ENCODE measurements around the gene COPG1.

Gene COPG1

DNA sequence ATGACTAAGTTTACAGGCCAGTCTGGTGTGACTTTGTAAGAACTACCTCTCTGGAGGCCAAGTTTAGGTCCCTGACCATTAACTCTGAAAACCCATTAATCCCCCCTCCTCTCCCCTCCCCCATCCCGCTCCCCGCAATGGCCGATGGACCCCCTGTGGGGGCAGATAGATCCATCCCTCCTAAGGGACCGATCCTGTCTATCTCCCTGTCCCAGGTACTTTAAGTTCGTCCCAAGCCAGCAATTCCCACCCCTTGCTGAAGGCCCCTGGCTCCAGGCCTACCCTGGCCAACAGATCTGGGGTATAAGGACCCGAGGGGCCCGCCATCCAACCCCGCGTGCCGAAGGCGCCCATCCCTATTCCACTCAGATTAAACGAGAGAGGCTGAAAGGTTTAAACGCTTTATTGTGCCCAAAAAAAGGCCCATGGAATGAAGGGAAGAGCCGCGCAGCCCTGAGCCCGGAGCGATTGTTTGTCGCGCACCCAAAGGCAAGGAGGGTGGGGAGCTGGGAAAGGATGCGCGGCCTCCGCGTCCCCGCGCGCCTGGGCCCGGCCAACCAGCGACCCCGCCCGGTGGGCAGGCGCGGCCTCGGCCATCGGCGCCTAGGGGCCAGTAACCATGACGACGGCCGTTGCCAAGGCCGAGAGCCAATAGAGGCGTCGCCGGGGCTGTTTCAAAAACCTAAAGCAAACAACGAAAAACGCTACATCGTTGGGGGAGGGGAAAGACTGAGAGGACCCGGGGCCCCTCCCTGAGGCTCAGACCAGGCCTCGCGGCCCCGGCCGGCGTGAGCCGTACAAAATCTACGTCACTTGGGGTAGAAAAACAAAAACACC lies 65.2 kb downstream of the COPG1 start:
- DNase-seq (ENCODE audit: low spot score): peak; percentile 74

GRCh38 chr3:129315223-129315997 lies 66.0 kb downstream of the COPG1 start:
- peak; percentile 48 for DNase-seq (ENCODE audit: low spot score)

DNA sequence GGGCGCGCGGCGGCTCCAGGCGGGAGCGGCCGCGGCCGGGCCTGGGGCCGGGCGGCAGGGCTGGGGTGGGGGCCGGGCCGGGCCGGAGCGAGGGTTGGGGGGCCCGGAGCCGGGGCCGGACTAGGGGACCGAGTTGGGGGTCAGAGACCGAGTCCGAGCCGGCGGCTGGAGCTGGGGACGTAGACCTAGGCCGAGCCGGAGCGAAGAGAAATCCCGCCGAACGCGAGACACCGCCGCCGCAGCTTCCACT lies 66.5 kb downstream of the COPG1 start:
- DNase-seq (ENCODE audit: low spot score): no peak

- peak; percentile 89 for DNase-seq (ENCODE audit: low spot score)
These were observed 67.0 kb downstream of the COPG1 start for GRCh38 chr3:129316248-129317013.

GRCh38 chr3:129317014-129317771 lies 67.8 kb downstream of the COPG1 start:
- DNase-seq (ENCODE audit: low spot score): no peak

GRCh38 chr3:129317848-129318247 lies 68.4 kb downstream of the COPG1 start:
- no peak for DNase-seq (ENCODE audit: low spot score)

DNA sequence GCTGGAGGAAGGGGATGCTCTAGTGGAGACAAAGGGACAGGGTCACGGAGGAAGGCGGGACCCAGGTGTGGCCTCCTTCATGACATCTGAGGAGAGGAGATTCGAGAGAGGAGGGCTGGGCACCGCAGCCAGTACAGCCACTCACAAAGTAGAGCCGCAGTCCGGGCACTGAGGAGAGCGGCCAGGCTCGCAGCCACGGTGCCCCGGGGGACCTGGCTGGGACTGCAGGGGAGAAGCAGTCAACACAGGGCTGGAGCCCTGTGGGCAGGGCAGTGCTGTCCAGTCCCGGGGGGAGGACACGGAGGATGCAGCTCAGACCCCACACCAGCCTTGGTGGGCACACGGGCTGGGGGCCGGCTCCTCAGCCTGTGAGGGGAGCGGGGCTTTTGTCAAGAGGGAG lies 69.5 kb downstream of the COPG1 start:
- no peak for DNase-seq (ENCODE audit: low spot score)

- no peak for DNase-seq (ENCODE audit: low spot score)
These were observed 70.9 kb downstream of the COPG1 start for GRCh38 chr3:129320261-129320660.

- no peak for DNase-seq (ENCODE audit: low spot score)
These were observed 71.5 kb downstream of the COPG1 start for GRCh38 chr3:129320825-129321487.

GRCh38 chr3:129321887-129322286 lies 72.5 kb downstream of the COPG1 start:
- DNase-seq (ENCODE audit: low spot score): no peak

DNA sequence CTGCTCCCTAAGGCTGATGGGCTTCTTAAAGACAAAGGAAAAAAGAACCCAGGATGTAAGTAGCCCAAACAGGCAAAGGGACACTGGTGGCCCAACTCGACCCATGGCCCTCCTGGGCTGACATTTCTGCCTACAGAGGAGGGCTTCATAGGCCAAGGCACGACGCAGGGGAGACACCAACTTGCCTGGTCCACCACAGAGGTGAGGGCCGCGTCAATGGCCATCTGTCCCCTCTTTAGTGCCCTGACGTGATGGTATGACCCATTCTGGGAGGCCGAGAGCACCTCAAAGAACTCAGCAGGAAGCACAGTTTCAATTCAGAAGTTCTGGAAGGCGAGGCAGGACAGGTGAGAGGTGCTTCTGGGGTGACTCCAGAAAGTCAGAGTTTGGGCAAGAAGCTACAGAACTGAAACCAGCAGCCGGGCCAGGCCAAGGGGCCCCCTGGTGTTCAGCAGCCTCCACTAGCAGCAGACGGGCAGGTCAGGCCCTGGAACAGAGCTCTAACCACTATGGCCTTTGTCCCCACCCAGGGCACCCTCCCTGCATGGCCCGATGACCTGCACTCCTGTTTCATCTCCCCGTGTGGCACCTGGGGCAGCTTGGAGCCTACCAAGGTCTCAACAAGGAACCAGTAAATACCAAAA lies 74.4 kb downstream of the COPG1 start:
- no peak for DNase-seq (ENCODE audit: low spot score)

DNA sequence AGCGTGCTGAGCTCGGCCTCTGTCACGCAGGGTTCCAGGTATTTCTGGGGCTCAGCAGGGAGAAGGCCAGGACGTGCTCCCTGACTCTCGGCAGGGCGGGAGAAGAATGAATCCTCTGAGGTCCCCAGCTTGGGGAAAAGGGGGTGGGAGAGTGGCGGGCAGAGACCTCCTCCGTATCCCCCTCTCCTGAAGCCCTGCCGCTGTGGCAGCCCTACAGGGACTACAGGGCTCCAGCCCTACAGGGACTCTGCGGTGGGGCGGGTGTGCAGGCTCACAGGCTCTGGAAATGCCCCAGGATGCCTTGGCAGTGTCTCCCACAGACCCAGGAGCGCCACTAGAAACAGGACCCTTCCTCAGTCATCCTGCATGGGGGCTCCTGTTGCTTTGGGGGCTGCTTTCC lies 75.4 kb downstream of the COPG1 start:
- DNase-seq (ENCODE audit: low spot score): no peak

DNA sequence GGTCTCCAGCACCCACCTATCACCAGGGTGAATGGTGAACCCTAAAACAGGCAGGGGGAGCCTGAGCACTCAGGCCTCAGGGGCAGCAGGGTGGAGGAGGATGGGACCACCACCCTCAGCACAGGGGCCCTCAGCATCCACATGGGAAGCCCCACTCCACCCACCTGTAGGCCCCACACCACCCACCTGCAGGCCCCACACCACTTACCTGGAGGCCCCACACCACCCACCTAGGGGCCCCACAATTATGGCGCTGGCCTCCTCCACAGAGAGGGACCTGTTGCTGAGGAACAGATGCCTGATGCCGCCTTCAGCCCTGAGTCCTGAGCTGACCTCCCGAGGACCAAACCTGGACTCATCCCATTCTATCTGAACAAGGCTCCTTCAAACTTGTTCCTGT lies 76.0 kb downstream of the COPG1 start:
- DNase-seq (ENCODE audit: low spot score): no peak

DNA sequence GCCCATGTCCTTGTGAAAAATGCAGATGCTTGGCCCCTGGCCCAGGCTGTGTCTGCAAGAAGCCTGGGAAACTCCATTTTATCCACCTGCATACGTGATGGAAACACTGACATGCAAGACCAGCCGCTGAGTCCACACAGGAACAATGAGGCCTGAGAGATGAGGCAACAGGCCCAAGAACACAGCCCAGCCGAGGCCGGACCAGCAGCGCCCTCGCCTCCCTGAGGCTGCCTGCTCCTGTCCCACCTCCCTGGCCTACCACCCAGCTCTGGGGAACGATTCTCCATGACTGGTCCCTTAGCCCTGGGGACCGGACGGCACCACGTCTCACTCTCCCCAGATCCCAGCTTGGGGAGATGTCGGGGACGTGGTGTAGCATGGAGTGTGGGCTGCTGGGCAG lies 76.7 kb downstream of the COPG1 start:
- no peak for DNase-seq (ENCODE audit: low spot score)

GRCh38 chr3:129326595-129326994 lies 77.2 kb downstream of the COPG1 start:
- no peak for DNase-seq (ENCODE audit: low spot score)

Measured in hematopoietic multipotent progenitor cell treated with erythropoietin and hydrocortisone succinate and interleukin-3 and kit ligand, for 15 days (in vitro differentiated cells).